ENCODE results near the gene GRHL1. TPM values are rescaled to one million over a fixed set of nuclear protein-coding genes. Genes with fewer than 3 reads are reported as not detected.

GRHL1 gene
- total and polyA plus RNA-seq, 9 of the 15 experiments (the other 6 are each of a cell fraction or from before 2014, with no cell fraction given): 1.7 to 6.1 (median 4.7) TPM

GRCh38 chr2:9980520-9980919 lies 29.0 kb downstream of the GRHL1 start (continued):
- TF ChIP-seq GTF3C2 (IDR thresholded peaks at IDR 0.05; ENCODE audit: borderline replicate concordance, extremely low read depth, insufficient read length) (no peak), HOMEZ (CRISPR knock-in tag; IDR thresholded peaks at IDR 0.05) (no peak)

GRCh38 chr2:9981655-9982054 lies 30.2 kb downstream of the GRHL1 start:
- no peak overlapping the region for H3K27ac ChIP-seq (ENCODE audit: extremely low read depth, low read depth, low read length)
- no peak overlapping the region for H3K4me2 ChIP-seq (ENCODE audit: insufficient read depth, low read length)
- no peaks in the 10 kb centered on the region for H3K27me3 ChIP-seq (ENCODE audit: control insufficient read depth in 2 of 2, insufficient read depth in 2 of 2, low read length in 2 of 2)
- no peak overlapping the region for H3K4me3 ChIP-seq
- no peak for FAIRE-seq
- BruUV-seq (replicated peaks): no TSS peak
- no peak overlapping the region for H2AFZ ChIP-seq (ENCODE audit: low read depth, low read length)
- ChIA-PET POLR2A (interaction anchor here (1.2 to 1.3 kb wide), 3 partner anchors 9 to 13 kb away, joined by 3 to 6 read pairs (median 3); no protein-coding TSS in a partner anchor), CTCF (ENCODE audit: low intra/inter-chr PET ratio) (no interaction called here)
- intact Hi-C loops (cut with micrococcal nuclease) (no loop called here), in situ Hi-C loops (cut with MboI) (no loop called here)
- DNase-seq (ENCODE audit: extremely low read depth in 1 of 4, low spot score in 3 of 4): no peak
- no peak for TF ChIP-seq MLX (CRISPR knock-in tag; conservative IDR thresholded peaks at IDR 0.05)
- TF ChIP-seq ZFP91 (CRISPR knock-in tag; IDR thresholded peaks at IDR 0.05): no peak
- no peak for TF ChIP-seq ZNF589 (CRISPR knock-in tag; IDR thresholded peaks at IDR 0.05; ENCODE audit: low read depth)
- no peak for TF ChIP-seq PKNOX1 (IDR thresholded peaks at IDR 0.05)
- no peak for TF ChIP-seq TCF7 (IDR thresholded peaks at IDR 0.05; ENCODE audit: borderline replicate concordance)
- no peaks in the 10 kb centered on the region for H3K9me1 ChIP-seq (ENCODE audit: control insufficient read depth, insufficient read depth, low read length)
- no peaks in the 10 kb centered on the region; the same call in 1 of the 2 replicates for H3K9me3 ChIP-seq (replicated peaks; ENCODE audit: control insufficient read depth, insufficient read depth, low read depth, low read length)
- WGBS (ENCODE audit: insufficient coverage, low coverage, missing lambda C conversion rate): 89% methylated on average over 3 of the region's 3 CpGs
- H3K4me1 ChIP-seq (replicated peaks in 1 of 2; ENCODE audit: control insufficient read depth in 2 of 2, insufficient read depth in 2 of 2, low read length in 2 of 2): peaks cover 7 to 8% of the 10 kb centered on the region in 2 experiments; a peak in 3 of 5 replicates
- H3K9ac ChIP-seq (ENCODE audit: insufficient read depth in 1 of 2, low read depth in 2 of 2, low read length in 2 of 2): no peak overlapping the region
- H4K20me1 ChIP-seq (replicated peaks; ENCODE audit: control insufficient read depth, insufficient read depth, low read length): no peaks in the 10 kb centered on the region
- no peaks in the 10 kb centered on the region for H3K79me2 ChIP-seq (ENCODE audit: control insufficient read depth, insufficient read depth, low read length)
- ATAC-seq: no peak
- H3K36me3 ChIP-seq (ENCODE audit: control insufficient read depth, insufficient read depth, low read length): no peaks in the 10 kb centered on the region

All from K562 (cell line).